ENCODE data around the gene FRY.
"Not testable (repeated sequence)": the region's sequence is repeated elsewhere in the genome, so short reads cannot be mapped to it uniquely, and the experiment has no call there.

FRY gene

GRCh38 chr13:32041429-32041828, 9.9 kb downstream of the FRY start:
- DNase-seq (ENCODE audit: low read depth in 2 of 2) = no peak

- DNase-seq (ENCODE audit: low read depth in 2 of 2) = no peak
These were observed 11.0 kb downstream of the FRY start for GRCh38 chr13:32042551-32042950.

- DNase-seq (ENCODE audit: low read depth in 2 of 2) = no peak
These were observed 12.9 kb downstream of the FRY start for GRCh38 chr13:32044446-32044845.

GRCh38 chr13:32045537-32045936, 14.0 kb downstream of the FRY start:
- DNase-seq (ENCODE audit: low read depth in 2 of 2) = no peak

- no peak for DNase-seq (ENCODE audit: low read depth in 2 of 2)
These were observed 14.6 kb downstream of the FRY start for GRCh38 chr13:32045982-32046785.

- no peak for DNase-seq (ENCODE audit: low read depth in 2 of 2)
These were observed 15.5 kb downstream of the FRY start for GRCh38 chr13:32047088-32047487.

- DNase-seq (ENCODE audit: low read depth in 2 of 2) = no peak
These were observed 16.2 kb downstream of the FRY start for GRCh38 chr13:32047793-32048192.

- no peak for DNase-seq (ENCODE audit: low read depth in 2 of 2)
These were observed 17.2 kb downstream of the FRY start for GRCh38 chr13:32048816-32049215.

GRCh38 chr13:32051156-32051555, 19.6 kb downstream of the FRY start:
- DNase-seq (ENCODE audit: low read depth in 2 of 2) = no peak

- DNase-seq (ENCODE audit: low read depth in 2 of 2) = no peak
These were observed 24.7 kb downstream of the FRY start for GRCh38 chr13:32056316-32056715.

GRCh38 chr13:32057325-32057724, 25.8 kb downstream of the FRY start:
- DNase-seq (ENCODE audit: low read depth in 2 of 2) = not testable (repeated sequence)

GRCh38 chr13:32059511-32059984, 28.0 kb downstream of the FRY start:
- DNase-seq (ENCODE audit: low read depth in 2 of 2) = no peak

- no peak for DNase-seq (ENCODE audit: low read depth in 2 of 2)
These were observed 28.9 kb downstream of the FRY start for GRCh38 chr13:32060401-32060878.

GRCh38 chr13:32063619-32064233, 32.2 kb downstream of the FRY start:
- no peak for DNase-seq (ENCODE audit: low read depth in 2 of 2)

GRCh38 chr13:32067149-32067961, 35.8 kb downstream of the FRY start:
- no peak for DNase-seq (ENCODE audit: low read depth in 2 of 2)

GRCh38 chr13:32068255-32068654, 36.7 kb downstream of the FRY start:
- no peak for DNase-seq (ENCODE audit: low read depth in 2 of 2)

GRCh38 chr13:32073180-32073864, 41.7 kb downstream of the FRY start:
- DNase-seq (ENCODE audit: low read depth in 2 of 2) = no peak

GRCh38 chr13:32075170-32075851, 43.7 kb downstream of the FRY start:
- no peak for DNase-seq (ENCODE audit: low read depth in 2 of 2)

GRCh38 chr13:32079587-32079986, 48.0 kb downstream of the FRY start:
- DNase-seq (ENCODE audit: low read depth in 2 of 2) = no peak

GRCh38 chr13:32080328-32080744, 48.8 kb downstream of the FRY start:
- DNase-seq (ENCODE audit: low read depth in 2 of 2) = no peak

GRCh38 chr13:32081591-32081990, 50.0 kb downstream of the FRY start:
- no peak for DNase-seq (ENCODE audit: low read depth in 2 of 2)
